Ectodermal cell (in vitro differentiated cells): ENCODE results near the gene NCDN.
A peak's percentile ranks its signal among the peaks of the same experiment; 100 is the strongest.

Experiments used
- H3K27ac ChIP-seq: 2 replicates; pipeline ENCODE4 v1.7.0; 2013; ENCODE audit warnings: mild to moderate bottlenecking, low read depth, low read length; ENCODE audit not compliant: insufficient read depth, poor library complexity, severe bottlenecking
- H3K27me3 ChIP-seq: 2 replicates; pipeline ENCODE4 v1.7.0; 2013; ENCODE audit warnings: mild to moderate bottlenecking, low read length; ENCODE audit not compliant: insufficient read depth, control insufficient read depth, poor library complexity, severe bottlenecking
- H3K36me3 ChIP-seq: one replicate; pipeline ENCODE4 v1.7.0; 2013; ENCODE audit warnings: low read length; ENCODE audit not compliant: control insufficient read depth, insufficient read depth
- H3K4me1 ChIP-seq: one replicate; pipeline ENCODE4 v1.7.0; 2013; ENCODE audit warnings: low read length; ENCODE audit not compliant: control insufficient read depth, insufficient read depth
- H3K4me3 ChIP-seq: 2 replicates; pipeline ENCODE4 v1.7.0; 2013; ENCODE audit warnings: low read depth, low read length, control low read depth; ENCODE audit not compliant: insufficient read depth
- H3K9me3 ChIP-seq: 2 replicates; pipeline ENCODE4 v1.7.0; 2013; ENCODE audit warnings: mild to moderate bottlenecking, low read length, moderate library complexity; ENCODE audit not compliant: control insufficient read depth
- WGBS, 2 experiments: methylation state at CpG; one replicate each; pipeline ENCODE4 v1.1.7; 2013; ENCODE audit warnings: missing lambda C conversion rate in 2 of 2; 5-methylcytosine and 5-hydroxymethylcytosine counted together

The NCDN gene

DNA sequence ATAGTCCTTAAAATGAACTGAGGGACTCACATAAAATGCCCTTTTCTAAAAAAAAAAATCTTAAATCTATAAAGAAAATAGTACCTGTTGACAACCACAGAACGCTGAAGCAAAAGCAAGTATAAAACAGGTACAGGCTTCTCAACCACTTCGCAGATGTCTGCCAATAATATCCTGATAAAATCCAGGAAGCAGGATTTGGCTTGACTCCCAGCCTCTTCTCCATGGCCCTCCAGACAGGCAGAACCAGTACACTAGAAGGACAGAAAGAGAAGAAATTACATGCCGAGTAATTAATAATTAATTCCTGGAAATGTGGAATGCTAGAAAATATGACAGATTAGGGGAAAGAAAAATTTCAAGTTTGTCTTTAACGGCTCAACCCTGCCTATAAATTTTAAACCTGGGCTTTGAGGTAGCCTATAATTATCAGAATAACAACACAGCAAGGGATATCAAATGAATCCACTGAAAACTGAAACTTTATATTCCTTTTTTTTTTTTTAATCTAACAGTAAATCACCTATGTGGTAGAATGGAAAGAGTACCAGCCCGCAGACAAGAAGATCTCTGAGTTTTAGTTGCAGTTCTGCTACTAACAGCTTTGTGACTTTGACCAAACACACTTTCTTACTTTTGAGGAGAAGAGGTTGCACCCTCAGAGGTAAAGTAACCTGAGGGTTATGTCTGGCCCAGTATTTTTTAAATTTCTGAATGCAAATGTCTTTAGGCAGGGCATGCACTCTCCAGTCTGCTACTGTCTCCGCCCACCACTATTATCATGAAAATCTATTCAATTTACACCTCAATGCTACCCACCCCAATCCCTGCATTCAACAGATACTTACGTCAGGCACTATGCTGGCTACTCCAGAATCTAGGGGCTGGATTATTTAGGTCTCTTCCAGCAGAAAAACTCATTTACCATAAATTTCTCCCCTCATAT, 3.1 kb upstream of the NCDN start:
- H3K4me3 ChIP-seq = no peak overlapping the region
- no peaks in the 10 kb centered on the region for H3K27me3 ChIP-seq
- peaks cover 13% of the 10 kb centered on the region for H3K4me1 ChIP-seq
- peaks cover 10% of the 10 kb centered on the region for H3K36me3 ChIP-seq
- no peak overlapping the region for H3K27ac ChIP-seq
- WGBS, 2 experiments = 33 to 34% methylated on average over 7 of the region's 7 CpGs
- H3K9me3 ChIP-seq = no peaks in the 10 kb centered on the region

DNA sequence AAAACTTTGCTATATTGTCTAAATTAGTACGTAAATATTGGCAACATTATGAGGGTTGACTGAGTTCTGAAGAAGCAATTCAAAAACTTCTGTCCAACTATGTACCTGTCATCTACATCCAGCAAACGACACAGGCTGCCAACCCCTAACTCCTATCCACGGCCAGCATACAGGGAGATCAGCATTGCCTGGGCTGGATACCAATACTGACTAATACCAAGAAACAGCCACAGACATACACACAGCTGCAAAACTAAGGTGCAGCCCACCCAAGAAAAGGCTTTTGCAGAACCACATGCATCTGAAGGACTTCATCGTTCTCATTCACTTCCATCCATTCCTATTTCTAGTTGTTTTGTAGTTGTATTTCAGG, 2.4 kb upstream of the NCDN start:
- peaks cover 13% of the 10 kb centered on the region for H3K4me1 ChIP-seq
- no peak overlapping the region for H3K27ac ChIP-seq
- H3K27me3 ChIP-seq = no peaks in the 10 kb centered on the region
- 5 to 7% methylated on average over 2 to 3 of the region's 4 CpGs for WGBS, 2 experiments
- H3K4me3 ChIP-seq = no peak overlapping the region
- no peaks in the 10 kb centered on the region for H3K9me3 ChIP-seq
- peaks cover 10% of the 10 kb centered on the region for H3K36me3 ChIP-seq

DNA sequence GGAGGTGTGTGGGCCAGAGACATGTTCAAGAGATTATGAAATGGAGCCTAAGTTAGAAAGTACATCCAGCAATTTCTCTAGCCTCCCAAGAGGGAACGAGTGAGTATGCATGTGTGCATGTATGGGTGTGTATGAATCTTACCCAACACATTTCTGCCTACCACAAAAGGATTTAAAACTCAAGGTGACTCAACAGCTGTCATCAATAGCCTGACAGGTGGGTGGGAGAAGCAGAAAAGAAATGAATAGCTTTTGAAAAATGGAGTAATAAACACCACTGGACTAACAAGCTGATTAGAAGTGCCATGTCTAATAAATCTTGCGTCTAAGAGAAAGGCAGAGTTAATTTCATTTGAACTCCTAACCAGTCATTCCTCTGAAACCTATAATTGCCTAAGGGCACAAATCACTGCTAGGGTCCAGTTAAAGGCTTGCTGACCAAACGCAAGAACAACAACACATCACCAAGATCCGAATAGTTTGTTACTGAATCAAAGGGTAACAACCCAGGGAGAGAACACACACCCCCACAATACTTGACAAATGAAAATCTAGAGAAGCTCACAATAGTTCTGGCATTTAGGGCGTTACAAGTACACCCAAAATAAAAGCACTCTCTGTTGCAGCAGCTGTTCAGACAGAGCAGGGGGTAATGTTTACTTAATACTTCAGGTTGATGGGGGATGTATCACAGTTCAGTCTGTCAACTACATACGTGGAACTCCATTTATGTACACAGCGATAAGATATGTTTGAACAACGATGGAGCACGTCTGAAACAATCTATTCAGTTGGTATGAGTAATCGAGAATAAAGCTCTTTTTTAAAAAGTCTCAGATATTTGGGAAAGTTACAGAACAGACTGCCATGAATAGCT, 1.8 kb upstream of the NCDN start:
- Histone ChIP-seq H3K4me1 (peaks cover 13% of the 10 kb centered on the region), H3K27me3 (no peaks in the 10 kb centered on the region), H3K36me3 (peaks cover 10% of the 10 kb centered on the region), H3K27ac (no peak overlapping the region), H3K9me3 (no peaks in the 10 kb centered on the region), H3K4me3 (peak overlapping the region; percentile 91)
- WGBS, 2 experiments = 70 to 72% methylated on average over 9 of the region's 10 CpGs

DNA sequence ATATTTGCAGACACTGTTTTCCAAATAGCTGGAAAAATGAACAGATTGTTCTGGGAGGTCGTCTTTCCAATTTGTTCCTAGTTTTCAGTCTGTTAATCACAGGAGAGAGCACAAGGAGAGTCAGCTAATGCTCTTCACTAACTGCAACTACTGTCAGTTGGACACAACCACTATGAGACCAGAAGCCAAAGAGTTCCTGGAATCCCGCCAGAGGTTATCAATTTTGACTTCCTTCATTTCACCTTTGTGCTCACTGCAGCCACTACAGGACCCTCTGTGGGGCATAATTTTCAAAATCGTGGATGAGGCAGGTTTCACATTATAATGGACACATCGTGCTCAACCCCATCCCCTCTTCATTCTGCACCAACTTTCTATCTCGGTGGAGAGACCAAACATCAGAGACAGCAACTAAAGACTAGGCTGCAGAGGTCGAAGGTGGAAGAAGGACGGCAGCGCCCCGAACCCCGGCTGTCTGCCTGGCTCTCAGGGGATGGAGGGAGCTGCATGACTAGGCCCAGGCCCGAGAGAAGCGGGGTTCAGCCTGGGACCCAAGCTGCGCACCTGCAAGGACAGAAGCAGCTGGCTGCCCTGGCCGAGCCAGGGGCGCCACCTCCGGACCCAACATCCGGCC, 998 bp upstream of the NCDN start:
- WGBS, 2 experiments = 5% methylated on average over 17 of the region's 17 CpGs

DNA sequence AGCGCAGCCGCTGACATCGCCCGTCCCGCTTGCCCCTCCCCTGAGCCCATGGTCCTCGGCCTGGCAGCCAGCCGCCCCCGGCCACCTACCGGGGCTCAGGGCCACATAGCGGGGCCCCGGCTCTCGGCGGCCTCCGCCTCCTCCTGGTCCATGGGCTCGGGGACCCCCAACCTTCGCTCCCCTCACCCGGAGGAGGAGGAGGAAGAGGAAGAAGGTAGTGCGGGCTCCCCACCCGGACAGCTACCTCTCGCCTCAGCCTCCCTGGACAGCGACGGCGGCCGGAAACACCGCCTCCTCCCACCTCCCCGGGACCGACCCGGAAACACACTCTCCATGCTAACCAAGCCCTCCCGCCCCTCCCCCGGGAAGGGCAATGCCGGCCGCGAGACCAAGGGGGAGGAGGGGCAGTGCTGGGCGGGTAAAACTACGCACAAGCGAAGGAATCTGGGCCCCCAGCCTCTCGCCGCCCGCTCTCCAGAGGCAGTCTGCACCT, 435 bp upstream of the NCDN start, which contains the start of gene KIAA0319L:
Gene KIAA0319L, minus strand, starts transcription at position 286 of the 493 bp plus-strand sequence. CDS start 2,912 bp downstream, outside the sequence.
- WGBS, 2 experiments = 0% methylated on average over 36 to 39 of the region's 39 CpGs
- peak within 1 kb of the TSS; percentile 90 for H3K27ac ChIP-seq
- peaks cover 15% of the 10 kb centered on the region for H3K36me3 ChIP-seq
- H3K4me3 ChIP-seq = peak within 1 kb of the TSS; percentile 91
- H3K27me3 ChIP-seq = no peaks in the 10 kb centered on the region
- no peaks in the 10 kb centered on the region for H3K9me3 ChIP-seq
- H3K4me1 ChIP-seq = peaks cover 13% of the 10 kb centered on the region

More for the DNA sequence above, 998 bp upstream of the NCDN start:
- H3K27me3 ChIP-seq = no peaks in the 10 kb centered on the region
- peaks cover 13% of the 10 kb centered on the region for H3K4me1 ChIP-seq
- peak overlapping the region; percentile 91 for H3K4me3 ChIP-seq
- H3K9me3 ChIP-seq = no peaks in the 10 kb centered on the region
- H3K27ac ChIP-seq = peak overlapping the region; percentile 90
- peaks cover 10% of the 10 kb centered on the region for H3K36me3 ChIP-seq

DNA sequence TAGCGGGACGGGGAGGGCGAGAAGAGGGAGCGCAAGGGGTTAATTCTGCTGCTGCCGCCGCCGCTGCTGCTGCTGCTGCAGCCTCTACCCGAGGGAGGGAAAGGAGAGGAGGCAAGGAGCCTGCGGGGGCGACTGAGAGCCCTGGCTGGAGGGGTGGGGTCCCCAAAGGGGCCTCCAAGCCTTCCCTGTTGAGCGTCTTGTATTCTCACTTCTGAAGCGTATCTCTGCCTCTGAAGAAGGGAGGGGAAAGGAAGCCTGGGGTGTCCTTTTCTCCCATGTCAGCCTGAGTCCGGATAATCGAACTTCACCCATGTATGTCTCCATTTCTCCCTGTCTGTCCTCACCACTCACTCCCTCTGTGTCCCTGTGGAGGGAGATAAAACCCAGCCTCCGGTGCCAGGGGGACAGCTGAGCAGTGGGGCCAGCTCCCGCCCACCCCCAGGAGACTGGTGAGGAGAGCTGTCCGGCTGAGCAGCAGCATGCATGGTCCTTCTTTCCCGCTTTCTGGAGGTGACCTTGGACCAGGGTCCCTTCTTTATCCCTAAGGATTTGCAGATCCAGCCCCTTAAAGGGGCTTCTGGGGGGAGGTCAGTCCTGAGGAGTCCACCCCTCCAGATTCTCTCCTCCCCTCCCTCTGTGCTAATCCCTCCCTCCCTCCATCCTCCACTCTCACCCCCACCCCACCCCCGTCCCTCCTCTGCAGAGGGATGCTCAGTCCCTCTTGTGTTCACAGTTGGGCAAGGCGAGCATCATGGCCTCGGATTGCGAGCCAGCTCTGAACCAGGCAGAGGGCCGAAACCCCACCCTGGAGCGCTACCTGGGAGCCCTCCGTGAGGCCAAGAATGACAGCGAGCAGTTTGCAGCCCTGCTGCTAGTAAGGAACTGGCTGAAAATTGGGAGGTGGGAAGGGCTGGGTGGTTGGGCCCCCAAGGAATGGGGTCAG, 1.0 kb downstream of the NCDN start:
- Histone ChIP-seq H3K9me3 (no peaks in the 10 kb centered on the region), H3K27me3 (no peaks in the 10 kb centered on the region), H3K27ac (peak overlapping the region; percentile 90), H3K36me3 (peaks cover 15% of the 10 kb centered on the region), H3K4me3 (peak overlapping the region; percentile 91), H3K4me1 (peaks cover 13% of the 10 kb centered on the region)
- WGBS, 2 experiments = 21% methylated on average over 26 of the region's 26 CpGs

DNA sequence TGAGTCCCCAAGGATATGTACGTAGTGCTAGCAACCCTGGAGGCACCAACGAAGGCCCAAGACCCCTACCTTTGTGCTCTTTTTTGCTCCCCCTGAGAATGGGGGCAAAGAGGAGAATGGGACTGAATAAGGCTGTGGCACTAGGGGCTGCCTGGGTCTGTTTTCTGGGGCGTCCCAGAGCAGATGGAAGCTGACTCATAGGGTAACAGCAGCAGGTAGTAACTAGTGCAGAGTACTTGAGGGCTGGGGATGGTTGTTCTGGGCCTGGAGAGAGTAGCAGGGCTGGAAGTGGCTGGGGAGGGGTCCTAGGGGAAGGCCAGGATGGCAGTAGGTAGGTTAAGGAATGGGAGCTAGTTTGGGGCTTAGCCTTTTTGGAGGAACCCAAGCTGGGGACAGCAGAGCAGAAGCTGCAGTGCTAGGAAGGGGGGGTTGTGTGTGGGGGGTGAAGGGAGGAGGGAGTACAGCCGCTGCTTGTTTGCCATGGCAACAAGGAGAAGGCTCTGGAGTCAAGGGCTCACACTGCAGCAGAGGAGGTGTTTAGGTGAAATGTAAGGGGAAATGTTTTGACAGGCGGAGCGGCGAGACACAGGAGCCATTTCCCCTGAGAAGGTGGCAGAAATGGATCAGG, 1.8 kb downstream of the NCDN start:
- H3K27ac ChIP-seq = no peak overlapping the region
- no peak overlapping the region for H3K4me3 ChIP-seq
- no peaks in the 10 kb centered on the region for H3K27me3 ChIP-seq
- H3K4me1 ChIP-seq = peaks cover 10% of the 10 kb centered on the region
- 91 to 93% methylated on average over 7 of the region's 7 CpGs for WGBS, 2 experiments
- H3K36me3 ChIP-seq = peaks cover 12% of the 10 kb centered on the region
- no peaks in the 10 kb centered on the region for H3K9me3 ChIP-seq

DNA sequence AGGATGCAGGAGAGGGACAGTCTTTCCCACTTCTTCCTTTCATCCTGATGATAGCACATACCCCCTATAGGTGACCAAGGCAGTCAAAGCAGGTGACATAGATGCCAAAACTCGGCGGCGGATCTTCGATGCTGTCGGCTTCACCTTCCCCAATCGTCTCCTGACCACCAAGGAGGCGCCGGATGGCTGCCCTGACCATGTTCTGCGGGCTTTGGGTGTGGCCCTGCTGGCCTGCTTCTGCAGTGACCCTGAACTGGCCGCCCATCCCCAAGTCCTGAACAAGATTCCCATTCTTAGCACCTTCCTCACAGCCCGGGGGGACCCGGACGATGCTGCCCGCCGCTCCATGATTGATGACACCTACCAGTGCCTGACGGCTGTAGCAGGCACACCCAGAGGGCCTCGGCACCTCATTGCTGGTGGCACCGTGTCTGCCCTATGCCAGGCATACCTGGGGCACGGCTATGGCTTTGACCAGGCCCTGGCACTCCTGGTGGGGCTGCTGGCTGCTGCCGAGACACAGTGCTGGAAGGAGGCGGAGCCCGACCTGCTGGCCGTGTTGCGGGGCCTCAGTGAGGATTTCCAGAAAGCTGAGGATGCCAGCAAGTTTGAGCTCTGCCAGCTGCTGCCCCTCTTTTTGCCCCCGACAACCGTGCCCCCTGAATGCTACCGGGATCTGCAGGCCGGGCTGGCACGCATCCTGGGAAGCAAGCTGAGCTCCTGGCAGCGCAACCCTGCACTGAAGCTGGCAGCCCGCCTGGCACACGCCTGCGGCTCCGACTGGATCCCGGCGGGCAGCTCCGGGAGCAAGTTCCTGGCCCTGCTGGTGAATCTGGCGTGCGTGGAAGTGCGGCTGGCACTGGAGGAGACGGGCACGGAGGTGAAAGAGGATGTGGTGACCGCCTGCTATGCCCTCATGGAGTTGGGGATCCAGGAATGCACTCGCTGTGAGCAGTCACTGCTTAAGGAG, 2.9 kb downstream of the NCDN start:
- no peaks in the 10 kb centered on the region for H3K27me3 ChIP-seq
- H3K27ac ChIP-seq = no peak overlapping the region
- peaks cover 12% of the 10 kb centered on the region for H3K36me3 ChIP-seq
- H3K9me3 ChIP-seq = no peaks in the 10 kb centered on the region
- H3K4me1 ChIP-seq = peaks cover 2% of the 10 kb centered on the region
- no peak overlapping the region for H3K4me3 ChIP-seq
- 95% methylated on average over 44 of the region's 44 CpGs for WGBS, 2 experiments
